ENCODE measurements around the gene TMPO.
"Not testable (repeated sequence)": the region's sequence is repeated elsewhere in the genome, so short reads cannot be mapped to it uniquely, and the experiment has no call there.

TMPO gene

GRCh38 chr12:98511806-98512205, 3.6 kb upstream of the TMPO start:
- not testable (repeated sequence) for DNase-seq (ENCODE audit: low read depth in 4 of 4, low spot score in 1 of 4)

DNA sequence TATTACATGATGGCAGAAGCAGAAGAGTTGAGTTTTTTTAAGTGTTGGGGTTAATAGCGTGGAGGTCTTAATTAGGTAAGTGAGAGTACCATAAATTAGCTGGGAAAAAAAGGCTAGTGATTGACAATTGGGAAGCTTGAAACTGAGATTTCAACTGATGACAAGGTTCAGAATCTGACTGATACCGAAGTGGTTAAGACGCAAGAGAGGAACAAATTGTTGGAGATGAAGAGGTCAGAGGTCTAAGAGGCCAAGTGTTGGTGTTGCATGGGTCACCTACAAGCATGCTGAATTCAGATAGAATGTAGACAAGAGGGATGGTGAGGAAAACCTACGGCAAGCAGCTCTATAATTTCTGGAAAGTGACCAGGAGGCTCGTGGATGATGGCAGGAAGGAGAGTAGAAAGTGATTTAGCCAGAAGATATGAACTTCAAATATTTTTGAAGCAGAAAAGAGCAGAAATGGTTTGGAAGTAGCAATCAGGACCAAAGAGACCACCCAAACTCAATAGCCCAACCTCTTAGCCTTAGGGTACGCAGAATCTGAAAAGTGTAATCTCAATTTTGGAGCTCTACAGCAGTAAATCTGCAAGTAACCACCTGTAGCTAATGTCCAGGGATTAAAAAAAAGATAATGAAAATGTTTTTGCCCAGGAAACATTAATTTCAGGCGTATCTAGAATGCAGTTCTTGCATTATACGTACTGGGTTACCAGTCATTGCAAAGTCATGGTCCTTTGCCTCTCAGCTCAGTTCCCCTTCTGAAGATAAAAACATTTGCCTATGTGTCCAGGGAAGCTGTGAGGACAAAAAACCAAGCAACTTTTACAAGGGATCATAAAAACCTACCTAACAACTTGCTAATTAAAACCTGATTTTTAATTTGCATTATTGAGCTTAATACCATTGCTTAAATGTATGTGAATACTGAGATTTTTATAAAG, 1.7 kb upstream of the TMPO start:
- no peak for DNase-seq (ENCODE audit: low read depth in 4 of 4, low spot score in 1 of 4)

GRCh38 chr12:98514982-98515286, 456 bp upstream of the TMPO start:
- DNase-seq (ENCODE audit: low read depth in 4 of 4, low spot score in 1 of 4) = no peak

GRCh38 chr12:98516111-98516873, 902 bp downstream of the TMPO start:
- DNase-seq (ENCODE audit: low read depth in 4 of 4, low spot score in 1 of 4) = peak; percentile 59 to 80 (median 68)

GRCh38 chr12:98519257-98519907, 4.0 kb downstream of the TMPO start:
- no peak for DNase-seq (ENCODE audit: low read depth in 4 of 4, low spot score in 1 of 4)

GRCh38 chr12:98530068-98530467, 14.7 kb downstream of the TMPO start:
- DNase-seq (ENCODE audit: low read depth in 4 of 4, low spot score in 1 of 4) = no peak

DNA sequence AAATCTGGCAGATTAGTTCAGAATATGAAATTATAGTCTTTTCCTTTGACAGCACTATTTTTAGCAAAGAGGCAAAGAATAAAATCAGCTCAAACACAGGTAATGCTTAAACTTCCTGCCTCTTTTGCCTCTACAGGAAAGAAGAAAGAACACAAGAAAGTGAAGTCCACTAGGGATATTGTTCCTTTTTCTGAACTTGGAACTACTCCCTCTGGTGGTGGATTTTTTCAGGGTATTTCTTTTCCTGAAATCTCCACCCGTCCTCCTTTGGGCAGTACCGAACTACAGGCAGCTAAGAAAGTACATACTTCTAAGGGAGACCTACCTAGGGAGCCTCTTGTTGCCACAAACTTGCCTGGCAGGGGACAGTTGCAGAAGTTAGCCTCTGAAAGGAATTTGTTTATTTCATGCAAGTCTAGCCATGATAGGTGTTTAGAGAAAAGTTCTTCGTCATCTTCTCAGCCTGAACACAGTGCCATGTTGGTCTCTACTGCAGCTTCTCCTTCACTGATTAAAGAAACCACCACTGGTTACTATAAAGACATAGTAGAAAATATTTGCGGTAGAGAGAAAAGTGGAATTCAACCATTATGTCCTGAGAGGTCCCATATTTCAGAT, 17.4 kb downstream of the TMPO start:
- DNase-seq (ENCODE audit: low read depth in 4 of 4, low spot score in 1 of 4) = no peak

DNA sequence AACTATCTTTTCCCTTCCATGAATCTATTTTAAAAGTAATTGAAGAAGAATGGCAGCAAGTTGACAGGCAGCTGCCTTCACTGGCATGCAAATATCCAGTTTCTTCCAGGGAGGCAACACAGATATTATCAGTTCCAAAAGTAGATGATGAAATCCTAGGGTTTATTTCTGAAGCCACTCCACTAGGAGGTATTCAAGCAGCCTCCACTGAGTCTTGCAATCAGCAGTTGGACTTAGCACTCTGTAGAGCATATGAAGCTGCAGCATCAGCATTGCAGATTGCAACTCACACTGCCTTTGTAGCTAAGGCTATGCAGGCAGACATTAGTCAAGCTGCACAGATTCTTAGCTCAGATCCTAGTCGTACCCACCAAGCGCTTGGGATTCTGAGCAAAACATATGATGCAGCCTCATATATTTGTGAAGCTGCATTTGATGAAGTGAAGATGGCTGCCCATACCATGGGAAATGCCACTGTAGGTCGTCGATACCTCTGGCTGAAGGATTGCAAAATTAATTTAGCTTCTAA, 18.4 kb downstream of the TMPO start:
- no peak for DNase-seq (ENCODE audit: low read depth in 4 of 4, low spot score in 1 of 4)

- no peak for DNase-seq (ENCODE audit: low read depth in 4 of 4, low spot score in 1 of 4)
Measured at GRCh38 chr12:98538031-98538430, 22.6 kb downstream of the TMPO start.

- no peak for DNase-seq (ENCODE audit: low read depth in 4 of 4, low spot score in 1 of 4)
Measured at GRCh38 chr12:98543701-98544100, 28.3 kb downstream of the TMPO start.

DNA sequence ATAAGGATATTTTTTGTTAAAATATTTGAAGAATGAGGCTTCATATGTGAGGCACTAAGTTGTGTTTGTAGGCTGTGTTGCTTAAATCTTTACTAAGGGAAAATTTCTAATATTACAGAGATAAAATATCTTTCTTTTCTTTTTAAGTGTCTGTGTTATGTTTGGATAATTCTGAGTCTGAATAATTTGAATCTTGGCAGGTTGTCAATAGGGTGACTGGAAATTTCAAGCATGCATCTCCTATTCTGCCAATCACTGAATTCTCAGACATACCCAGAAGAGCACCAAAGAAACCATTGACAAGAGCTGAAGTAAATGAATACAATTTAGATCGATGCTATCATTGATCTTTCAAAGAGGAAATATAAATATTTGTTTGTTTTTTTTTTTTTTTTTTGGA, 29.4 kb downstream of the TMPO start:
- DNase-seq (ENCODE audit: low read depth in 4 of 4, low spot score in 1 of 4) = no peak

DNA sequence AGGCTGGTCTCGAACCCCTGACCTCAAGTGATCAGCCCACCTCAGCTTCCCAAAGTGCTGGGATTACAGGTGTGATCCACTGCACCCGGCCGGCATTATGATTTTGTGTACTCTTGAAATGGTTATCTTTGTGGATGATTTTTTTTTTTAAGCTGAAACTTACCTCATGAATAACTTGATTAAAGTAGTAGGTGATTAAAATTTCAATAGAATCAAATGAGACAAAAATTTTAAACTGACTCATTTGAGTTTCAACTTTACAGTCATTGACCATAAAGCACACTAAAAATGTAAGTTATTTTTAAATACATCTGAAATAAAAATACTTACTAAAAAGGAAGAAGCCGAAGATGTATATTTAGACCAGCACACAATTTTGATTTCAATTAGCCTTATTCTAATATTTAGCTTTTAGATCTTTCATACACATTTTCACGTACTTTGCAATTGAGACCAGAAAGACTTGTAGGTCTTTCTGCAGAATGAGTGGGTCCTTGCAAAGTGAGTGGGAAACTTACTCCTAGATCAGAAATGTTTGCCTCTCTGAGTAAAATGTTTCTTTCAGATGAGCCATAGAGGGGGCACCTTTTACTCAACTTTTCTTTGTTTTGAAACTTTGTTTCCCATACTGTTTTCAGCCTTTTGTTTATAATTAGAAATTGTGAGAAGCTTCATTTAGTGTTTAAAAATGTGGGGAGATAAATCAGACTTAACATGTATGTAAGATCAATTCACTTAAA, 34.2 kb downstream of the TMPO start:
- DNase-seq (ENCODE audit: low read depth in 4 of 4, low spot score in 1 of 4) = no peak

DNA sequence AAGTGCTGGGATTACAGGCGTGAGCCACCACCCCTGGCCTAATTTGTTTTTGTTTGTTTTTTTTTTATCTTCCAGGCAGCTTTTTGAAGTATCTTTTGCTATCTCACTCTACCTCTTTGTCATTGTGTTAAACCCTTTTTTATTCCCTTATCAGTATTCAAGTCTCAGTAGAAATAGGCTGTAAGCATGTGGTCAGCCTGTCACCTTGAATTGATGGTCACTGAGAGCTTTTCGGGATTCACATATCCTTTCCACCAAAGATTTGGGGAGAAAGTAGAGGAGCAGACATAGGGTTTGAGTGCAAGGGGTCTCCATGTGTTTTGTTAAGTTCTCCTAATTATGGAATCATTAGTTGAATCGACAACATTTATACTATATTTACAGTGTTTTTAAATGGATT, 36.4 kb downstream of the TMPO start:
- DNase-seq (ENCODE audit: low read depth in 4 of 4, low spot score in 1 of 4) = no peak

DNA sequence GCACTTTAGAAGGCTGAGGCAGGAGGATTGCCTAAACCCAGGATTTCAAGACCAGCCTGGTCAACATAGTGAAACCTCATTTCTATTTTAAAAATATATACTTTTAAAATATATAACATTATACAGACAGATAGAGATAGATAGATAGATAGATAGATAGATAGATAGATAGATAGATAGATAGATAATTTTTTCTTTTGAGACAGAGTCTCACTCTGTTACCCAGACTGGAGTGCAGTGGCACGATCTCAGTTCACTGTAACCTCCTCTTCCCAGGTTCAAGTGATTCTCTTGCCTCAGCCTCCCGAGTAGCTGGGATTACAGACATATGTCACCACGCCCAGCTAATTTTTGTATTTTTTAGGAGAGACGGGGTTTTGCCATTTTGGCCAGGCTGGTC, 42.7 kb downstream of the TMPO start:
- DNase-seq (ENCODE audit: low read depth in 4 of 4, low spot score in 1 of 4) = not testable (repeated sequence)

GRCh38 chr12:98559666-98560065, 44.3 kb downstream of the TMPO start:
- no peak for DNase-seq (ENCODE audit: low read depth in 4 of 4, low spot score in 1 of 4)

DNA sequence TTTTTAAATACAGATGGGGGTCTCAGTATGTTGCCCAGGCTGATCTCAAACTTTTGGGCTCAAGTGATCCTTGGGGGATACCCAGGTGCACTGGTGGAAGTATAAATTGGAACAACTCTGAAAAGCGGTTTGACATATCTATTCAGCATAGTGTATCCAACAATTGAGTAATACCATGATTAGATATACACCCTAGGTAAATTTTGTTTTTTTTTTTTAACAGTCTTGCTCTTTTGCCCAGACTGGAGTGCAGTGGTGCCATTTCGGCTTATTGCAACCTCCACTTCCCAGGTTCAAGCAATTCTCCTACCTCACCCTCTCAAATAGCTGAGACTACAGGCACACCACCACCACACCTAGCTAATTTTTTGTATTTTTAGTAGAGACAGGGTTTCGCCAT, 46.5 kb downstream of the TMPO start:
- DNase-seq (ENCODE audit: low read depth in 4 of 4, low spot score in 1 of 4) = no peak

- DNase-seq (ENCODE audit: low read depth in 4 of 4, low spot score in 1 of 4) = no peak
Measured at GRCh38 chr12:98572010-98572409, 56.6 kb downstream of the TMPO start.

GRCh38 chr12:98574110-98574509, 58.7 kb downstream of the TMPO start:
- DNase-seq (ENCODE audit: low read depth in 4 of 4, low spot score in 1 of 4) = no peak

- no peak for DNase-seq (ENCODE audit: low read depth in 4 of 4, low spot score in 1 of 4)
Measured at GRCh38 chr12:98575013-98575412, 59.6 kb downstream of the TMPO start.

GRCh38 chr12:98576795-98577194, 61.4 kb downstream of the TMPO start:
- DNase-seq (ENCODE audit: low read depth in 4 of 4, low spot score in 1 of 4) = not testable (repeated sequence)

DNA sequence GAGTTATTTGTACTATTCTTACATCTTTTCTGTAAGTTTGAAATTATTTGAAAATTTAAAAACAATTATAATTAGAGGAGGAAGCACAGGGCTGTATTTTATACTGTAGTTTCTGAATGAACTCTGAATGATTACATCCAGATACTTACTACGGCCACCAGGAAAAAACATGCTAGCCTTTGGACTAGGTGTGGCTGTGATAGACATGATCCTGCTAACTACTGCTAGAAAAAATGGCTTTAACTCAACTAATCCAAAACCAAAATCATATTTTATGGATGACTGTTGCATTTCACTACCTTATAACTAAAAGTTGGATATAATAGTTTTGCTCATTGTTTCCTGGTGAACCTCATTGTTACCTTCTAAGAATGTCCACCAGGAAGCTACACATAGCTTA, 63.0 kb downstream of the TMPO start:
- no peak for DNase-seq (ENCODE audit: low read depth in 4 of 4, low spot score in 1 of 4)

Measured in stimulated activated CD4-positive, alpha-beta T cell treated with anti-CD3 and anti-CD28 coated beads, Interleukin-1b, Interleukin-23, amount 100 ng/mL, for 24 hours (primary cell).